Stimulated activated CD4-positive, alpha-beta T cell treated with anti-CD3 and anti-CD28 coated beads, Interleukin-4, amount 100 ng/mL, for 4 hours (primary cell): ENCODE results near the gene SH3BP4.
A peak's percentile ranks its signal among the peaks of the same experiment; 100 is the strongest.

Experiments used
- DNase-seq, 2 experiments: peaks; one replicate each; pipeline ENCODE4 v3.0.0-alpha.2; 2020

The SH3BP4 gene, protein sequence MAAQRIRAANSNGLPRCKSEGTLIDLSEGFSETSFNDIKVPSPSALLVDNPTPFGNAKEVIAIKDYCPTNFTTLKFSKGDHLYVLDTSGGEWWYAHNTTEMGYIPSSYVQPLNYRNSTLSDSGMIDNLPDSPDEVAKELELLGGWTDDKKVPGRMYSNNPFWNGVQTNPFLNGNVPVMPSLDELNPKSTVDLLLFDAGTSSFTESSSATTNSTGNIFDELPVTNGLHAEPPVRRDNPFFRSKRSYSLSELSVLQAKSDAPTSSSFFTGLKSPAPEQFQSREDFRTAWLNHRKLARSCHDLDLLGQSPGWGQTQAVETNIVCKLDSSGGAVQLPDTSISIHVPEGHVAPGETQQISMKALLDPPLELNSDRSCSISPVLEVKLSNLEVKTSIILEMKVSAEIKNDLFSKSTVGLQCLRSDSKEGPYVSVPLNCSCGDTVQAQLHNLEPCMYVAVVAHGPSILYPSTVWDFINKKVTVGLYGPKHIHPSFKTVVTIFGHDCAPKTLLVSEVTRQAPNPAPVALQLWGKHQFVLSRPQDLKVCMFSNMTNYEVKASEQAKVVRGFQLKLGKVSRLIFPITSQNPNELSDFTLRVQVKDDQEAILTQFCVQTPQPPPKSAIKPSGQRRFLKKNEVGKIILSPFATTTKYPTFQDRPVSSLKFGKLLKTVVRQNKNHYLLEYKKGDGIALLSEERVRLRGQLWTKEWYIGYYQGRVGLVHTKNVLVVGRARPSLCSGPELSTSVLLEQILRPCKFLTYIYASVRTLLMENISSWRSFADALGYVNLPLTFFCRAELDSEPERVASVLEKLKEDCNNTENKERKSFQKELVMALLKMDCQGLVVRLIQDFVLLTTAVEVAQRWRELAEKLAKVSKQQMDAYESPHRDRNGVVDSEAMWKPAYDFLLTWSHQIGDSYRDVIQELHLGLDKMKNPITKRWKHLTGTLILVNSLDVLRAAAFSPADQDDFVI

DNA sequence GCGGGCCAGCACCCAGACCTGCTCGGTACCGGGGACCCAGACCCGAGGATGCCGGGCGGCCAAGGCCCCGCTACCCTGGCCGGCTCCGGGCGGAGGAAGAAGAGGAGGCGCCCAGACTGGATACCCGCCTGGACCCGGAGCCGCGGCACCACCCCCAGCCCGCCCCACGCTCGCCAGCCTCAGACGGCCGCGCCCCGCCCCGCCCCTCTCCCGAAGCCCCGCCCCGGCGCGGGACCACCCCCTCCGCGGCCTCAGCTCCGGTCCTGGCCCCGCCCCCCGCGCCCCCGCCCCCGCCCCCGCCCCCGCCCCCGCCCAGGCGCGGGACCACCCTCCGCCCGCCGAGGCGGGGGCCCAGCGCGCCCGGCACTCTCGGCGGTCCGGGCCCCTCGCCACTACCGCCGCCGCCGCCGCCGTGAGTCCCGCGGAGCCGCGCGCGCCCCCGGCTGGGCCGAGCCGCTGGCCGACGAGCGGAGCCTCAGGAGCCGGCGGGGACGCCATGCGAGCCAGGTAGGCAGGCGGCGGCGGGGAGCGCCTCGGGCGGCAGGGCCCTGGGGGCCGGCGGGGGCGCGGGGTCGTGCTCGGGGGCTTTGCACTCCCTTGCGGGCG is at the start of gene SH3BP4:
Gene SH3BP4, plus strand, starts transcription at position 354 of the 606 bp plus-strand sequence. CDS start 82,986 bp downstream, outside the sequence.
- DNase-seq, result peak; percentile 37 to 55

DNA sequence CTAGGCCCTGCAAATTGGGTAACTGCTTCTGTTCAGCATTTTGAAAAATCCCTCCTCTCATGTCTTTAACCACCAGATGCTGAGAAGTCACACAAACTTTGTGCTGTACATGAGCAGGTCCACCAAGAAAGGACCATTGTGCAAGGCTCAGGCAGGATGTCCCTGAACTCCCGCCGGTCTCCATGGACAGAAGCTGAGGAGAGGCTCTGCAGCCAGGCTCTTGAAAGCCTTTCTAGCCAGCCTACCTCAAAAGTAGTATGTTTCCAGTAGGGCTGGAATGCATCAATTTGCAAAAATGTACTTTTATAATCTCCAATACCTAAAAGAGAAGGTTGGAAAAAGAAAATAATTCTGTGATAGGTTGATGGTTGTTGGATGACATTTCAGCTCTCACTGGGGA is 47.0 kb upstream of the SH3BP4 start:
- no peak for DNase-seq

DNA sequence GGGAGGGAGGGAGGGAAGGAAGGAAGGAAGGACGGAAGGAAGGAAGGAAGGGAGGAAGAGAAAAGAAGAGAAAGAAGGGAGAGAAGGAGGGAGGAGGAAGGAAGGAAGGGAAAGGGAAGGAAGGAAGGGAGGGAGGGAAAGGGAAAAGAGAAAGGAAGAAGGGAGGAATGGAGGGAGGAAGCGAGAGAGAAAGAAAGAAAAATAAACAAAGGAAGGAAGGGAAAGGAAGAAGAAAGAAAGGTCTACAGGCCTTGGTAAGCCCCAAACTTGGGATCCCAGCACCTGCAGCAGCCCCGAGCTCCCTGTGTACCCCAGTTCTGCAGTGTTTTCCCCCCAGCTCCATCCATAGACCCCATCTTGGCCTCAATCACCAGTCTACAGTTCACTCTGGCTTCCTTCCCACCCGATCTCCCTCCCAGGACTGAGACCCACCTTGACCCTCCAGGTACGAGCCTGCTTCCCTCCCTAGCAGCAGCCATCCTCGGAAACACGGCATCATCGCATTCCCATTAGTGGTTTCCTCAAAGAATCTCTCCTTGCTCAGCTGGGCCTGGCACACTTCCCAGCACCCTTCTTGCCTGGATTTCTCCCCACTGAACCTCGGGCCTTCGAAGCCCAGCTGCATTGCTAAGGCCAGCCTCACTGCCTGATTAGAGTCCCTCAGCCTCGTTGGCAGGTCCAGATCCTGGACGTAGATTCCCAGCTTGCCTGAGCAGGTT is 46.1 kb upstream of the SH3BP4 start:
- DNase-seq, result no peak

DNA sequence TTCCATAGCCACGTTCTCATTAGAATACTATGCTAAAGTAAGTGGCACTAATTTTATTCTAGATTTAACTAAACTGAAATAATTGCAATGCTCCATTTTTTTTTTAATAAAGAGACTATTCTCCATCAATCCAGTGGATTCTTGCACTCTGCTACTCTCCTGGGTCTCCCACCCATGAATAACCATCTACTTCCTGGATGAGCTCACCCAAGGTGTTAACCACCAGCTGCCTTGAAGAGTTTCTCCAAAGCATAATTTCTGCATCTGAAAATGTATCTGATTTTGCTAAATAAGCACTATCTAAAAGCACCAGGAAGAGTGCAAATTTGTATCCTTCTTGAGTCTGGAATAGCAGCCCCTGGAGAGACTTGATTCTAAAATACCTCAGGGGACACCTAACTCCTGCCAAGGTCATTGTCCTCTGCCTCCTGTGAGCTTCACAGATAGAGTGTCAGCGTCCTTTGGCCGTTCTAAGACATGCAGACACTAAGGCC is 41.6 kb upstream of the SH3BP4 start:
- DNase-seq, result no peak

DNA sequence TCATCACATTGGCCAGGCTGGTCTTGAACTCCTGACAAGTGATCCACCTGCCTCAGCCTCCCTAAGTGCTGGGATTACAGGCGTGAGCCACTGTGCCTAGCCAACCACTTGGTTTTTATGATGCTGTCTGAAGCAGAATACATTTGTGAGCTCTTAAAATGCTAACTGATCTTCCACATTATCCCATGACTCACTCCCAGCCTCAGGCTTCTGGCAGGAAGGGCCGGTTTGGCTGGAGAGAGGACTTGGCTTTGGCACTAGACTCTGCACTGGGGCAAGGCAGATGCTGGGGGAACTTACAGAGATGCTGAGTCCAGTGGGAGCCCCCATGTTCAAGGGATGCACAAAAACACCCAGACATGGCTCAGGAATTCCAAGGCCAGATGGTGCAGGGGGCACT is 40.5 kb upstream of the SH3BP4 start:
- DNase-seq, result no peak

DNA sequence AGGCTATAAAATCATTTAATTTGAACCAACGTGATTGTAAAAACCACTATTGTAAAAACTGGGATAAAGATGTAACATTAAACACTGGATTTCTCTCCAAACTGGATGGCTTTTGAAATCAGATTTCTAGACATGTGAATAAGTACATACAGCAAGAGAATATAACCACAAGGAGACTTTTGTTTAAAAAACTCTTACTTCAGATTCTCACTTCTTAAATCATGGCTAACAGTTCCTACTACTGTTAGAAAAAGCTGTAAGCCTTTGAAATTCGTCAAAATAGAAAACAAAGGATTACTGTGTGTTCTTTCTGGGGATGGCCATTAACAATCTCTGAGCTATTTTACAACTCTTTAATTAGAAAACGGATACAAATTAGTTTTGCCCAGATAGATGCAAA is 39.4 kb upstream of the SH3BP4 start:
- no peak for DNase-seq

DNA sequence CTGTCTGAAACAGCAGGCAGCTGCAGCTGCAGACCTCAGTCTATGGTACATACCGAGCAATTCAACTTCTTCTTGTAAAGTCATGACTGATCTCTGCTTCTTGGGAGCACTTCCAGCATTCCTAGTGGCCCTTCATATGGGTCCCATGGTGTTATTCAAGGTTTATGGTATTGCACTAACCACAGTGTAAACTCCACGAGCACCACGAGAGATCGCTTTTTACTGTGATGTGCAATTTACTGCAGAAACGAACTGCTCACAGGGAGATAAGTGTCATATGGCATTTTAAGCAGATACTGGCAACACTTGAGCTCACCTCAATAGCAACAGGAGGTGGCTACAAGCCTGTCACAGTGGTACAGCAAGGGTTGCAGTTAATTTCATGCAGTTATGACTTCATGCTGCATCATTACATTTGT is 38.6 kb upstream of the SH3BP4 start:
- DNase-seq, result no peak

DNA sequence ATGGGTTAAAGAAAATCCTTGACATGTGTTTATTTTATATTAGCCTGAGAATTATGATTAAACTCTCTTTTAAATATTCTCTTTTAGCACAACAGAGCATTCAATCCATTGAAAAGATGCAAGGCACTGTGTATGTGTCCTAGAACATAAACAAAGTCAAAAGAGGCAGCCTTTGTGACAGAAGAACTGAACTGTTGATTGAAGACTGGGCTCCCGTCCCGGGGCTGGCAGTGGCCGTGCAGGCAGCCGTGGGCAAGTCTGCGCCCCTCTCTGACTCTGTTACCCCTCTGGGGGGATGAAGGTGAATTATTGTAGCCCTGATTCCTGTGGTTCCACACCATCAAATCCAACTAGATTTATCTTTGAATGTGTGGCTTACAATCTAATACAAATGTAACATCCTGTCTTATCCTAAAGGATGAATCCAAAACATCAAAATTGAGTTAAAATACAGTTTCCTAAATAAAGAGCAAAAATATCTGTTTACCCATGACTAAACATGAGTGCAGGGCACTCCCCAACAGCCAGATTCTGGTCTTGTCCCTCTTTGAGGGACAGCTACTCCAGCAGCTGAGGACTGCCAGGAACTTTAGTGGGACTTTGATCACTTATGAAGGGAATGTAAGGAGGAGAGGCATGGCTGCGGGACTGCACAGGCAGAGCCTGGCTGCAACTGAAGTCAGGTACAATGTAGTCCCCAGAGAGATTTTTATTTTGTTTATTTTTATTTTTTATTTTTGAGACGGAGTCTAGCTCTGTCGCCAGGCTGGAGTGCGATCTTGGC is 37.3 kb upstream of the SH3BP4 start:
- no peak for DNase-seq

DNA sequence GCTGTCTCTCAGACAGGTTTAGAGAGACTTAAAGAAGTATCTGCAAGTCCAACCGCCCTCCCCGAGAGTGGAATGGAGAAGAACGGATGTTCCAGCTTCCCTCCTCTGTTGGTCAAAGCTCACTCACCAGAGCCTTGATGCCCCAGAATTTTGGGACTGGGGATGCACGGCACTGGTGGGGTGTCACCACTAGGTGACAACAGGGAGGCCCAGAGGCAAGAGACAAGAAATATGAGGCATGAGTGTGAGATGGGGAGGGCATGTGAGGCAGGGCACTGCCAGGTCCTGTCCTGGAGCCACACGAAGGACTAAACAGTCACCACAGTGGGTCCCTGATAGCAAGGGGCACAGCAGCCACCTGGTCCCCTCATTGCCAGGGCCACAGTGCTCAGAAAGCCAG is 35.1 kb upstream of the SH3BP4 start:
- no peak for DNase-seq

DNA sequence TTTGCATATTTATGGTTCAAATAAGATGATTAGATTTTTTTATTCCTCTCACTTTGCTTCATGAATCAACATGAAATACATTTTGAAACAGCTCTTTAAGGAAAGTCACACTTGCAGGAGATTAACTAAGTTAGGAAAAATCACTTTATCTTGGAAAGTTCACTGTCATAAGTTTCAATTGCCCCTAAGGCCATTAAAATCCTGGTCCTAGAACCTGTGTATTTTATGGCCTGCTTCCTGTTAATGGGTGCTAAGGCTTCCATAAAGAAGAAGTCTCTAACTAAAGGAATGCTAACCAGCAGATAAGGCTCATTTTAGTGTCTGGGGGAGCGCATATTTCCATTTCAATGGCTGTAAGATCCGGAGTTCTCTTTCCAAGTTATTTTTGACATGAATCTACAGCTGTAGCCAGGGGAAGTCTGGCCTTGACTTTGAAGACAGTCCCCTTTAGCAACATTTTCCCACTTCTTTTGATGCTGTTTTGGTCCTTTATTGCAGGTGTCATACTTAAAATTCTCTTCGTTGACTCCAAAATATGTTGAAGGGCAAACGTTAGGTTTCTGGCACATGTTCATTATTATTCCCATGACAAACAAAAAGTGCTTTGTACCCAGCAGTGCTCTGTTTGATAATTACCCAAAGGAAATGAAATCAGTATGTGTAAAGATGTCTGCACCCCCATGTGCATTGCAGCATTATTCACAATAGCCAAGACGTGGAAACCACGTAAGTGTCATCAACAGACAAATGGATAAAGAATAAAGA is 34.4 kb upstream of the SH3BP4 start:
- no peak for DNase-seq

DNA sequence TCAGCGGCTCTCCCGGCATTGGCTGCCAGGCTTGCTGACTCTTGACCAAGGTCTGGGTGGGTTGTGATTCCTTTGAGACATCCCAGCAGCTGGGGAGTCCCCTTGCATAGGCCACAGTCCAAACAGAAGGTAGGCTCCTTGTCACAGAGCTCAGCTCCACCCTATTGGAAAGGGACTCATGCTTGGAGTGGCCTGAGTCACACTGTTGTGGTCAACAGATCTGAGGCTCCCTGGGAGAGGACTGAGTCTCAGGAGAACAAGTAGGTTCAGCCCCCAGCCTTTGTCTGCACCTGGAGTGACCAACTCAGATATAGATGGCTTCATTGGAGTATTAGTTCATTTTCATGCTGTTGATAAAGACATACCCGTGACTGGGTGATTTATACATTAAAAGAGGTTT is 32.1 kb upstream of the SH3BP4 start:
- DNase-seq, result no peak

DNA sequence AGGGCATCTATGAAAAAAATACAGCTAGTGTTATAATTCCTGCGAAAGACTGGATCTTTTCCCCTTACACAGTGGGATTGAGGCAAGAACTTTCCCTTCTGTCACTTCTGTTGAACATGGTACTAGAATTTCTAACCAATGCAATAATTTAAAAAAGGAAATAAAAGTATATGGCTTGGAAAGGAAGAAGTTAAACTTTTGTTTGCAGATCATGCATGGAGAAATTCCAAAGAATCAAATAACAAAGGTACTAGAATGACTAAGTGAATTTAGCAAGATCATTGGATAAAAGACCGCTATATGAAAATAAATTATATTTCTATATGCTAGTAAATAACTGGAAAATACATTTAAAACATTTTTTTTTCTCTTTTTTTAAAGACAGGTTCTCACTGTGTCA is 31.0 kb upstream of the SH3BP4 start:
- no peak for DNase-seq

DNA sequence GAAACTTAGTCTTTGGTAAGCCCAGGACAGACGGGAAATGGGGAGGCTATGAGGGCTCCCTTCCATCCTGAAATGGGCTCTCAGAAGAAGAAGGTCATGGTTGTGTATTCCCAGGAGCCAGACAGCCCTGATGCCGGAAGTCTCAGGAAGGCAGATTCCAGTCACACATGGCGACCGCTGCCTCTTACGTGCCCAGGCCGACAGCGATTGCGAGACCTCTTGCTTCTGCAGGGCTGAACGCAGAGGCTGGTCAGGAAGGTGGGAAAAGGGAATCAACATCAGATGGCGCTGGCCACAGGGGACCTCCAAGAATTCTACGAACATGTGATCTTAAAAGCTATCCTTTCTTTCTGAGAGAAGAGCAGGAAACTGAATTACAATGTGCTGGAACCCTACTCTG is 22.8 kb upstream of the SH3BP4 start:
- no peak for DNase-seq

DNA sequence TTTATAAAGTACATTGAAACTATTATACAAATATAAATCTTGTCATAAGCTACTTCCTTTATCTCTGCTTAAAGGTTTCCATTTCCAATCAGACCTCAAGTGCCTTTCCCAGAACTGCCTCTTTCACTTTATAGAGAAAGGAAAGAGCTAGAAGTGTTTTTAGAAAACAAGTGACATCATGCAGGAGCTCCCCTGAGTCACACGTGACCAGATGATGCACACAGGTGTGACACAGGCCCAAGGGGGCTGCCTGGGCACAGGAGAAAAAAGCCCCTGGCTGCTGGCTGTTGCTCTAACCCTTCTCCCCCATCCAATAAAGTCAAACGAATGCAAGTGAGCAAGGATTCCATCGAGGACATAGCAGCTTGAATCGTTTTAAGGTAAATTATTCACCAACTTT is 21.4 kb upstream of the SH3BP4 start:
- DNase-seq, result no peak

DNA sequence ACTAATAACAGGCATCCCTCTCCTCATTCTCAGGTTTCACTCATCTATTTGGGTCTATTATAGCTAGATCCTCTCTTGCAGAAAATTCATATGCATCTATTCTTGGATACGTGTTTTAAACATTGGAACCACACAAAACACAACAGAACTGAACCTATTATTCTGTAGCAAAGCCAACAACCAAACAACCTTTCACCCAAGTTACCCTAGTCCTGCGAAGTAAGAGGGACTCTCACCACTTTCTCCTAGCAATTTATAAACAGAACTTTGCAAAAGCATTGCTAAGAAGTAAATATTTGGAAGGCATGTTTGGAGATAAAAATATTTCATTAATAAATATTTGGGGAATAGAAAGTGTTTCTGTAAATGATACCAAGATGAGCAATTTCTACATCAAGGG is 20.4 kb upstream of the SH3BP4 start:
- DNase-seq, result no peak

DNA sequence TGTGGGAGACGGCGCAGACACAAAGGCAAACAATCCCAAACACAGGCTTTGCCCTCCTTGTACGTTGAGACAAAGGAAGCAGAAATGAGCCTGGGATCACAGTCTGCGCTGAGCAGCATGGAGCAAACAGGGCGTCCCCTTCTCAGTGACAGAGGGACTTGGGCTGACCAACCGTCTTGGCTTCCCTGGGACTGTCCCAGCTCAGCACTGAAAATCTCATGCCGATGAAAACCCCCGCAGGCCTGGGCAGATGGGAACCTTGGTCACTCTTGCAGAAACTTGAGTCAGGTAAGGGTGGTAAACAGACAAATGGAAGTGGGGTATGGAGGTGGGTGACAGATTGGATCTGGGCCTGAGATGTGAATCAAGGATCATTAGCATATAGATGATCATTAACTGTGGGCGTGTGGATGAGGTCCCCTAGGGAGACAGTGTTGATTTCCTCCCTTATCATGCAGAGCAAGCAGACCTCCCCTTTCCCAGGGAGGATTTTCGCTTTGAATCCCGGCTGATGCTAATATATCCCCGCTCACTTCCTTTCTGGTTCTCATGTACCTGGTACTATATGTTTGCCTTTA is 19.1 kb upstream of the SH3BP4 start:
- DNase-seq, result no peak

DNA sequence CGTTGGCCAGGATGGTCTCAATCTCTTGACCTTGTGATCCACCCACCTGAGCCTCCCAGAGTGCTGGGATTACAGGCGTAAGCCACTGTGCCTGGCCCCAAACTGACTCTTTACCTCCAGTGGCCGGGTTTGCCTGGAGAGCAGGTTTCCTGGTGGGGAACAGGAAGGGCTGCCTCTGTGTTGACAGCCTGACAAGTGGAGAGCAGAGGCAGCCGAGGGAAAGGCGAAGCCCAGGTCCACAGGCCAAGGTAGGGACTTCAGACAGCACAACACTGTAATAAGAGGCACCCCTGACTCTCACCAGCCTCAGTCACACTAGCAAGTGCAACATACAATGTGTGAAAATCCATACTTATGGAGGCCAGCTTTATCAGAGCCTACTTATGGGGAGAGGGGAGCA is 16.5 kb upstream of the SH3BP4 start:
- no peak for DNase-seq

DNA sequence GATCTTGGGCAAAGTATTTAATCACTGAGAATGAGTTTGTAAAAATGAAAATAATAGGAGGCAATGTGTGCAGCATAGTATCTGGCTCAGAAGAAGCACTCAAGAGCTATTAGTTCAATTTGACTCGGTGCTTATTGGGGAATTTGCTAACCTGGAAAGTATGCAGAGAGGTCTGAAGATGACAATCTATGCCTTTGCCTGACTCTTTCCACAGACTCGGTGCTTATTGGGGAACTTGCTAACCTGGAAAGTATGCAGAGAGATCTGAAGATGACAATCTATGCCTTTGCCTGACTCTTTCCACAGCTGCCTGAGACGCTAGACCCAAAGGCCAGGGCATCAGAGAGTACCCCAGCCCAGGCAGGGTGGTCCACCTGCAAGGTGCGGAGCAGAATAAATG is 12.2 kb upstream of the SH3BP4 start:
- DNase-seq, result no peak

DNA sequence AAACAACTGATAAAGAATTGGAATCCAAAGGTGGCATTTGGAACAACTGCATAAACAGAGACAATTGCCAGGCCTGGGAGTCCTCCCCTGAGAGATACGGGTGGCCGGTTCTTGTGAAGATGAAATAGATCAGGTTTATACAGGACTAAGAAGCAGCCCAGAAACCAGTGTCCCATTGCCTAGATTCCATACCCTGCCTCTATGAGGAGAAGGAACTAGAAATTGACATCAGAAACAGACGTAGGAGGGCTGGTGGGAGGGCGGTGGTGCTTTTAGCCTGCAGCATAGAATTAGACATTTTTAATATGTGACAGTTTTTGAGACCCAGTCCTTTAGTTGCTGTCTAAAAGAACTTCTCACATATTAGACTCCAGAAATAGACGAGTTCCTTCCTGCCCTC is 11.8 kb upstream of the SH3BP4 start:
- DNase-seq, result no peak

DNA sequence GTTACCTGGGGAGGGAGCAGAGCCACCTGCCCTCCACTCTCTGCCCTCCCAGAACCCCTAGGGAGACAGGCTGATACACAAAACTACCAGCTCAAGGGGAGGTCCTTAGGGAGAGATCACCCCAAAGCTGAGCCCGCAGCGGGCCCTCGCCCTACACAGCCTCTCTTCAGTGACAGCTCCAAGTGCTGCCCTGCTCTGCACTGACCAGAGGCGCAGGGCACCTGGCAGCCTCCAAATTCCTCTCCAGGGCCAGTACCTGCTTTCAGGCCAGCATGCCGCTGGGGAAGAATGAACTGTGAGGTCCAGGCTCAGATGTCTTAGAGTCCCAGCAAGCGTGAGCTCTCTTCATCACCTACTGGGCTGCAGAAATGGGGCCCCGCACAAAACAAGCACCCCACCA is 11.3 kb upstream of the SH3BP4 start:
- no peak for DNase-seq
